GM18505 (cell line): ENCODE data around the gene WHRN.

Source experiments
- ATAC-seq: cut with Tn5 transposase; IDR thresholded peaks from one replicate; pipeline ENCODE4 v1.9.1; 2021; ENCODE audit not compliant: unreplicated experiment
- POLR2A ChIP-seq: IDR thresholded peaks from 4 replicates; pipeline ENCODE4 v1.6.1; 2011; ENCODE audit warnings: borderline replicate concordance; ENCODE audit not compliant: insufficient read depth, insufficient read length; ENCODE audit errors: extremely low read depth

Gene WHRN

DNA sequence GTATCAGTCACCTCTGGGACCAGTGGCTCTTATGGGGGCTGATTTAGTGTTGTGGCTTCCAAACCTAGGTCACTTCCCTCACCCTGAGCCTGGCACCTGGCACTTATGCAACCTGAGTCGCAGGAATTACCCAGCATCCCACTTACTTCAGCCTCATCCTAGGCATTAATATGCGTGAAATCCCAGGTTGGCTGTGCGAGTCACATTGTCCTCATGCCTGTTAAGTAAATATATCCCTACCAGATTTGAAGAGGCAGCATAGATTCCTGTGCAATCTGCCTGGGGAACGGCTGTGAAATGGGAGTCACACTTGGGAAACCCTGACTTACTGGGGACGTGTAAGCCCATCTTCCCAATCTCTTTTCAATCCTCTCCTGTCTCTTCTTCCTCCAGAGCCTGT, 74.8 kb downstream of the WHRN start:
- TF ChIP-seq POLR2A, result no peak
- ATAC-seq, result no peak

DNA sequence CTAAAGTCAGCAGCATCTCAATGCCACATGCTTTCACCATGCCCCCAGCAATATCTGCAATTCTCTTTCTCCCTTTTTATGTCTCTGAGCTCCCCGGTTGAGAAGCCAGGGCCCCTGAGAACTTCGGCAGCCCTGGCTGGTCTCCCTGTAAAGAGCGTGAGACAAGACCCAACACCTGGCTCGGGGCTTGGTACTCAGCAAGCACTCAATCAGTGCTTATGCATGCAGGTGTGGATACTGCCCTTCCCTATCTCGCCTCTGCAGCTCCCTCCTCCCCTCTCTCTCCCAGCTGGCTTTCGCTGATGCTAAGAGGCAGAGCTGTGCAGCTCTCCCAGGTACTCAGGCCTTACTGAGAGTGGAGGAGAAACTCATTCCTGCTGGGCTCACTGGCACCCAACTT, 75.8 kb downstream of the WHRN start:
- no peak for TF ChIP-seq POLR2A
- ATAC-seq, result no peak

- no peak for TF ChIP-seq POLR2A
- ATAC-seq, result no peak
These were observed 76.8 kb downstream of the WHRN start for GRCh38 chr9:114428466-114428865.

GRCh38 chr9:114427644-114428043, 77.6 kb downstream of the WHRN start:
- TF ChIP-seq POLR2A, result no peak
- ATAC-seq, result no peak

- ATAC-seq, result no peak
- TF ChIP-seq POLR2A, result no peak
These were observed 79.0 kb downstream of the WHRN start for GRCh38 chr9:114426046-114426948.

GRCh38 chr9:114425126-114425525, 80.1 kb downstream of the WHRN start:
- no peak for ATAC-seq
- TF ChIP-seq POLR2A, result no peak

GRCh38 chr9:114424126-114424525, 81.1 kb downstream of the WHRN start:
- TF ChIP-seq POLR2A, result no peak
- ATAC-seq, result no peak

- no peak for ATAC-seq
- TF ChIP-seq POLR2A, result no peak
These were observed 82.1 kb downstream of the WHRN start for GRCh38 chr9:114423181-114423580.

DNA sequence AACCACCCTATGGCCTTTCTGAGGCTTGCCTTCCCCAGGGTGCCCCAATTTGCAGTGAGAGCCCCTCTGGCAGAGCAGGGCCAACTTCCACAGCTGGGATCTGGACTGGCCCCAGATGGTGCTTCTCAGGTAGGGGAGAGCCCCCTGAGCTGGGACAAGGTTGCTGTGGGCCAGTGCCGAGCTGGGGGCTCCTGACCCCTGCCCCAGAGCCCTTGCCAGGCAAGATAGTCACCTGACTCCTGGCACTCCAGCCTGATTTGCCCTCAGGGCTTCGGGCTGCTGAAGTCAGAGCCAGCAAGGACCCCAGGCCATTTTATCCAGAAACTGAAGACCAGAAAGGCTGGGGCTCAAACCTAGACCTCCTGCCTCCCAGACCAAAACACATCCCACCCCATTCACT, 84.1 kb downstream of the WHRN start:
- no peak for TF ChIP-seq POLR2A
- ATAC-seq, result no peak

DNA sequence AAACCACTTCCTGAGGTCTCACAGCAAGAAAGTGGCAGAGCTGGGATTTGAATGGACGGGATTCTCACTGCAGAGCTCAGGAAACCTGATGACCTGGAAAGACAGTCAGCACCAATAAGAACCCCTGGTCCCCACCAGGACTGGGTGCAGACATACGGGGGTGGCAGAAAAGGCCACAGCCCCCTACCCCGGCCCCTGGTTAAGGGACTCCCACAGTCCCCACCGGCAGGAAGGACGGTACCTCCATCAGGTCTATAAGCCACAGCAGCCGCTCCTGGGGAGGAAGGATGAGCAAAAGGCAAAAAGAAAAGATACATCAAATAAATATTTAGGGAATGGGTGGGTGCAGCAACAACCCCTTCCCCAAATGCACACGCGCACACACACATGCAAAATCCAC, 85.5 kb downstream of the WHRN start:
- ATAC-seq, result no peak
- TF ChIP-seq POLR2A, result no peak

- no peak for ATAC-seq
- TF ChIP-seq POLR2A, result no peak
These were observed 87.2 kb downstream of the WHRN start for GRCh38 chr9:114418053-114418452.

DNA sequence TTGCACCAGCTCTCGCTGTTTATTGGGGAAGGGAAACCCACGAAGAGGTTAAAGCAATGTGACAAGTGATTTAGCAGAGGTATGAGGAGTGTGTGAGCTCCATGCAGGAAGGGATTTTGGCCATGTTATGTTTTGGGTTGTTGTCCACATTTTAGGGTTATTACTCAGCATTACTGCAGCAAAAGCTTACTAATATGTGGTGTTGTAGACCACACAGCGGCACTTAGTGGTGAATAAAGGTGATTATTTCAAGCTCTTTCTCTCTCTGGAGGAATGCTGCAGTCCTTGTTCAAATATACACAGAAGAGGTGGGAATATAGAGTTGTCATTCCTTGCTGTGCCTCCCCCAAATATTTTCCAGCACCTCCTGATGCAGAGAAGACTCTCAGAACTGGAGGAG, 87.8 kb downstream of the WHRN start:
- no peak for TF ChIP-seq POLR2A
- ATAC-seq, result no peak

GRCh38 chr9:114416906-114417305, 88.4 kb downstream of the WHRN start:
- no peak for ATAC-seq
- no peak for TF ChIP-seq POLR2A

DNA sequence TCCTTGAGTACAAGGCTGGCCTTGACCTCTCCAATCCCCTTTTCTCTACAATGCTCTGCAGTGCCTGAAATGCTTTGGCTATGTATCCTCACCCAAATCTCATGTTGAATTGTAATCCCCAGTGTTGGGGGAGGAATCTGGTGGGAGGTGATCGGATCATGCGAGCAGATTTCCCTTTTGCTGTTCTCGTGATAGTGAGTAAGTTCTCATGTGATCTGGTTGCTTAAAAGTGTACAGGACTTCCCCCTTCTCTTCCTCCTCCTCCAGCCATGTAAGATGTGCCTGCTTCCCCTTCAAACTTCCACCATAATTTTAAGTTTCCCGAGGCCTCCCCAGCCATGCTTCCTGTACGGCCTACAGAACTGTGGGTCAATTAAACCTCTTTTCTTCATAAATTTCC, 89.0 kb downstream of the WHRN start:
- TF ChIP-seq POLR2A, result no peak

More for the DNA sequence above, 89.0 kb downstream of the WHRN start:
- no peak for ATAC-seq
